SU-DHL-6 (cell line): Measurements from ENCODE around the gene FBXL16.

Experiments
- H2AFZ ChIP-seq: fragments of 200-600 bp; sonication (generic); 2 replicates; pipeline ENCODE4 v1.6.1; 2014; ENCODE audit warnings: low read depth, mild to moderate bottlenecking, moderate library complexity, mixed read lengths, antibody characterized with exemption, low read length; ENCODE audit not compliant: severe bottlenecking
- H3F3A ChIP-seq: fragments of 200-600 bp; shearing (Covaris generic); 2 replicates; pipeline ENCODE4 v1.6.0; 2016; ENCODE audit warnings: antibody characterized with exemption, mild to moderate bottlenecking; ENCODE audit not compliant: insufficient read depth
- H3K27ac ChIP-seq: fragments of 200-600 bp; sonication (generic); 2 replicates; pipeline ENCODE4 v1.5.1; 2016; ENCODE audit warnings: low read depth, mild to moderate bottlenecking, low read length, moderate library complexity, mixed read lengths
- H3K27me3 ChIP-seq: fragments of 200-600 bp; sonication (generic), shearing (Covaris generic); 2 replicates; pipeline ENCODE4 v1.6.0; 2014; ENCODE audit warnings: mild to moderate bottlenecking, low read length
- H3K36me3 ChIP-seq: fragments of 200-600 bp; sonication (generic); 2 replicates; pipeline ENCODE4 v1.6.1; 2014; ENCODE audit warnings: mild to moderate bottlenecking, low read length, mixed read lengths
- H3K4me2 ChIP-seq: fragments of 300-600, 200-600 bp; shearing (Covaris generic), sonication (generic); 2 replicates; pipeline ENCODE4 v1.6.0; 2014; ENCODE audit warnings: low read length, low read depth, mild to moderate bottlenecking; ENCODE audit not compliant: poor library complexity, severe bottlenecking
- H3K4me3 ChIP-seq: fragments of 200-600 bp; sonication (generic); 2 replicates; pipeline ENCODE4 v1.5.1; 2014; ENCODE audit warnings: antibody characterized with exemption, low read length, mild to moderate bottlenecking, mixed read lengths; ENCODE audit not compliant: insufficient read depth, poor library complexity, severe bottlenecking
- H3K79me2 ChIP-seq: fragments of 200-600 bp; sonication (generic); 2 replicates; pipeline ENCODE4 v1.6.1; 2014; ENCODE audit warnings: mild to moderate bottlenecking, low read length, moderate library complexity; ENCODE audit not compliant: insufficient read depth
- H3K9ac ChIP-seq: fragments of 200-600 bp; sonication (generic); 2 replicates; pipeline ENCODE4 v1.7.0; 2014; ENCODE audit warnings: mild to moderate bottlenecking, low read length
- H3K9me2 ChIP-seq: fragments of 200-600 bp; sonication (generic); replicated peaks from 2 replicates; pipeline ENCODE4 v1.6.1; 2014; ENCODE audit warnings: low read length; ENCODE audit not compliant: insufficient read depth
- H3K9me3 ChIP-seq: fragments of 200-600 bp; sonication (generic); 2 replicates; pipeline ENCODE4 v1.6.1; 2014; ENCODE audit warnings: low read length, mixed read lengths; ENCODE audit not compliant: insufficient read depth
- H4K20me1 ChIP-seq: fragments of 200-600 bp; sonication (generic); 2 replicates; pipeline ENCODE4 v1.6.1; 2014; ENCODE audit warnings: low read depth, mild to moderate bottlenecking, antibody characterized with exemption, low read length, moderate library complexity, mixed read lengths
- EZH2phosphoT487 ChIP-seq: fragments of 200-600 bp; sonication (generic), shearing (Covaris generic); conservative IDR thresholded peaks from 2 replicates; pipeline ENCODE4 v1.6.1; 2018; ENCODE audit warnings: mild to moderate bottlenecking, antibody characterized with exemption, low read length, moderate library complexity, mixed read lengths
- TF ChIP-seq, protein P1 (sequence below): fragments of 200-600 bp; sonication (generic); IDR thresholded peaks from one replicate; pipeline ENCODE4 v1.5.1; 2017; ENCODE audit warnings: antibody characterized with exemption, mild to moderate bottlenecking, low read length, moderate library complexity; ENCODE audit not compliant: insufficient read depth, poor library complexity, severe bottlenecking

The FBXL16 gene

GRCh38 chr16:669666-670065 is 35.9 kb downstream of the FBXL16 start:
- Histone ChIP-seq H3K36me3 (no peaks in the 10 kb centered on the region), H3K9me2 (no peaks in the 10 kb centered on the region), H3F3A (no peaks in the 10 kb centered on the region), H3K79me2 (peaks cover 8% of the 10 kb centered on the region; the same call in 1 of the 2 replicates), H3K9me3 (no peaks in the 10 kb centered on the region), H3K4me2 (peak overlapping the region; percentile 65), H3K27ac (no peak overlapping the region), H4K20me1 (no peaks in the 10 kb centered on the region), H3K9ac (no peak overlapping the region), H3K4me3 (no peak overlapping the region), H2AFZ (no peak overlapping the region), H3K27me3 (no peaks in the 10 kb centered on the region)
- no peak for TF ChIP-seq EZH2phosphoT487
- TF ChIP-seq, protein P1, sequence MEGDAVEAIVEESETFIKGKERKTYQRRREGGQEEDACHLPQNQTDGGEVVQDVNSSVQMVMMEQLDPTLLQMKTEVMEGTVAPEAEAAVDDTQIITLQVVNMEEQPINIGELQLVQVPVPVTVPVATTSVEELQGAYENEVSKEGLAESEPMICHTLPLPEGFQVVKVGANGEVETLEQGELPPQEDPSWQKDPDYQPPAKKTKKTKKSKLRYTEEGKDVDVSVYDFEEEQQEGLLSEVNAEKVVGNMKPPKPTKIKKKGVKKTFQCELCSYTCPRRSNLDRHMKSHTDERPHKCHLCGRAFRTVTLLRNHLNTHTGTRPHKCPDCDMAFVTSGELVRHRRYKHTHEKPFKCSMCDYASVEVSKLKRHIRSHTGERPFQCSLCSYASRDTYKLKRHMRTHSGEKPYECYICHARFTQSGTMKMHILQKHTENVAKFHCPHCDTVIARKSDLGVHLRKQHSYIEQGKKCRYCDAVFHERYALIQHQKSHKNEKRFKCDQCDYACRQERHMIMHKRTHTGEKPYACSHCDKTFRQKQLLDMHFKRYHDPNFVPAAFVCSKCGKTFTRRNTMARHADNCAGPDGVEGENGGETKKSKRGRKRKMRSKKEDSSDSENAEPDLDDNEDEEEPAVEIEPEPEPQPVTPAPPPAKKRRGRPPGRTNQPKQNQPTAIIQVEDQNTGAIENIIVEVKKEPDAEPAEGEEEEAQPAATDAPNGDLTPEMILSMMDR = no peak

DNA sequence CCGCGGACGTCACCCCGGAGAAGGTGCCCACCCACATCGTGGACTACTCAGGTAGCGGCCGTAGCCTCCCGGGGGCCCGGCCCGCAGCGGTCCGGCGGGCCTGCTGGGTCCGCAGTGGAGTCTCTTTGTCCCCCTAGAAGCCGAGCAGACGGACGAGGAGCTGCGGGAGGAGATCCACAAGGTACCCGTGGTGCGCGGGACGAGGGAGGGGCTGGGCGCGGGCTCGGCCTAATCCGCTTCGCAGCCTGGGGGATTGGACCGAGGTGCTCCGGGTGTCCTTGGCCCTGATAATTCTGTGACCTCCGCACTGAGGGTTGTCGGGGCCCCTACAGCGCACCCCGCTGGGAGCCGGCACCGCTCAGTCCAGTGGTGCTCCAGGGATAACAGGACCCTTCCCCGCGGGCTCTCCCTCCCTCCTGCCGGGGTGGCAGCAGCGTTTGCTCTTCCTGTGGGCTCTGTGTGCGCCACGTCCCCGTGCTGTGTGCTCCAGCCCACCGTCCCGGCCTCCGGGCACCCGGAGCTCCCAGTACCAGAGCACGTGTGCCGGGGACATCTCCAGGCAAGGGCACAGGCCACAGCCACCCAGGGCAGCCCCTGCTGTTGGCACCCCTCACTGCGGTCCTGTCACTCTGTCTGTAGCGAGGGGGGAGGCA is 37.0 kb downstream of the FBXL16 start:
- Histone ChIP-seq H3F3A (no peaks in the 10 kb centered on the region), H3K9me3 (no peaks in the 10 kb centered on the region), H3K4me3 (peak overlapping the region; percentile 88), H3K79me2 (peaks cover 8% of the 10 kb centered on the region; the same call in 1 of the 2 replicates), H3K9ac (peak overlapping the region; percentile 96), H2AFZ (peak overlapping the region; percentile 44), H3K9me2 (no peaks in the 10 kb centered on the region), H3K27me3 (no peaks in the 10 kb centered on the region), H3K36me3 (no peaks in the 10 kb centered on the region), H3K27ac (peak overlapping the region; percentile 45), H4K20me1 (no peaks in the 10 kb centered on the region), H3K4me2 (peak overlapping the region; percentile 65)
- TF ChIP-seq, protein P1 = no peak
- TF ChIP-seq EZH2phosphoT487 = no peak

- H4K20me1 ChIP-seq = no peaks in the 10 kb centered on the region
- no peaks in the 10 kb centered on the region for H3K9me2 ChIP-seq
- TF ChIP-seq EZH2phosphoT487 = no peak
- TF ChIP-seq, protein P1 = peak; percentile 90
- no peaks in the 10 kb centered on the region for H3K27me3 ChIP-seq
- no peaks in the 10 kb centered on the region for H3K9me3 ChIP-seq
- peak within 1 kb of the TSS; percentile 45 for H3K27ac ChIP-seq
- no peaks in the 10 kb centered on the region for H3K36me3 ChIP-seq
- peak within 1 kb of the TSS; percentile 88 for H3K4me3 ChIP-seq
- H2AFZ ChIP-seq = peak within 1 kb of the TSS; percentile 44
- H3K79me2 ChIP-seq = peaks cover 8% of the 10 kb centered on the region; the same call in 1 of the 2 replicates
- no peaks in the 10 kb centered on the region for H3F3A ChIP-seq
- peak within 1 kb of the TSS; percentile 65 for H3K4me2 ChIP-seq
- peak within 1 kb of the TSS; percentile 96 for H3K9ac ChIP-seq
Observed at GRCh38 chr16:667780-668518, 37.7 kb downstream of the FBXL16 start, which contains the start of gene RHOT2. TSS of gene RHOT2 (plus strand) at chr16:668132. CDS start at chr16:668200, 68 bp downstream.
